Stimulated activated CD8-positive, alpha-beta memory T cell treated with anti-CD3 and anti-CD28 coated beads, Interleukin-7, amount 100 ng/mL, for 1 hour (primary cell): ENCODE data around the gene OTUD5.

Experiments used
- DNase-seq, 2 donors: peaks; one replicate each; pipeline ENCODE4 v3.0.0-alpha.2; 2020; ENCODE audit warnings: low read depth in 2 of 2

Gene OTUD5

DNA sequence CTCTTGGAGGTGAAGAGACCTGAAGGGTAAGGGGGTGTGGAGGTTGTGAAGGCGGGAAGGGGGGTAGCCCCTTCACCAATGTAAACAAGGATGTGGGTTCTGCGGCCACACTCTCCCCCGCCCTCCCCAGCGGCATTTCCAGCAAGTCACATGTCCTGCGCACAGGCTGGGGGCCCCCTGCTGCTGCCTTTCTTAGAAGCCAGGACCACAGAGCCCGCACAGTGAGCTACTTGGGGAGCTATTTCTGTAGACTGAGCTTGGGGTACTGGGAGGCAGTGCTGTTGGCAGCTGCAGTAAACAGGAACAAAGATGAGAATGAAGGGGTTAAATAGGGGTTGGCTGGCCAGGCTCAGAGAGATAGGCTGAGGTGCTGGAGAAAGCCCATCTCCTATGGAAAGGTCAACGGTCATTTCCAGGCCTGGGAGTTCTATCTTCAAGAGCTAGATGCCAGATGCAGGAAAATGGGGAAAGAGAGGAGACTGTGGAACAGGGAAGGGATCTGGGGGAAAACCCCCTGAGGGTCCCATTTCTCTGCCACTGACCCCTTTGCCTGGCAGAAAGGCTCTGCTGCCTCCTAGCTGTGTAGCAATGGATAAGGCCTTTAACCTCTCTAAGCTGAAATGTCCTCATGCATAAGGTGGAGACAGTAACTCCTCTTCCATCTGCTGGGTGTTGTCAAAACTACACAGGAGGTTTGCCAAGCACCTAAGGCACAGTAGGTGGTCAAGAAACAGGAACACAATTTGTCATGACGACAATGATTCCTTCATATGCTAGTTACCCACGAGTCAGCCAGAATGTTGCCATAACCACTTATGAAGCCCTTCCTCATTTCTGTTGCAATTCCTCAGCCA, 20.1 kb downstream of the OTUD5 start:
- DNase-seq, result peak; percentile 77 to 83

DNA sequence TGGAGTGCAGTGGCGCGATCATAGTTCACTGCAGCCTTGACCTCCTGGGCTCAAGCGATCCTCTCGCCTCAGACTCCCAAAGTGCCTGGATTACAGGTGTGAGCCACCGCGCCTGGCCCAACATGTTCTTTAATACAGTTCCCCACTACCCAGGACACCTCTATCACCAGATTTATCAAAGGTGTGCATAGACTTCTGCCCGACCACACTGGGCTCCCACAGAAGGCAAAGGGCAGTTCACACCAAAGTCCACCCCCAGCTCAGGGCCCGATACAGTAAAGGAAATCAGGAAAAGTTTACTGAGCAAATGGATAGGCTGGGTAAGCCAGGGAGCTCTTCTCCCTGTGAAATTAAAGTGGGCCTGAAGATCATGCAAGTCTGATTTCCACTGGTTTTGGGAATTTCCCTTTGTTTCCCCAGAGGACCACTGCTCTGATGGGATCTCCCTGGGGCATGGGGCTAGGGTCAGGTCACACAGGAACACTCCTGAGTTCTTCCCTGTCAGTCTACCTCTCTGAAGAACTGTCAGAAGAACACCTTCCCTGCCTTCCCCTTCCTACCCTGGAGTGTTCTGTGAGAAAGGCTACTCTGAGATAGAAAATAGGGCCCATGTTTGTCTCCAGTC, 20.9 kb downstream of the OTUD5 start:
- no peak for DNase-seq

DNA sequence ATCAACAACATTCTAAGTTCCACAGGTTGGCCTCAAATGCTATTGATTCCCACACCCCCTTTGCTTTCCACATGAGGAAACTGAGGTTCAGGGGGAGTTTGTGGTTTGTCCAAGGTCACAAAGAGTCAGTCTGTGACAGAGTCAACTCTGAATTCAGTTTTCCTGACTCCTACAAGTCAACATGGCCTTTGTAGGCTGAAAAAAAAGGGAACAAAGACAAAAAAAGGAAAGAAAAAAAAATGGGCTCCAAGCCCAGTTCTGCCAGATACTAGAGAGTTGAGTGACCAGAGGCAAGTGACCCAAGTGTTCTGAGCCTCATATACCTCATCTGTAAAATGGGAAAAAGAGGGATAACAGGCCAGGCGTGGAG, 22.1 kb downstream of the OTUD5 start:
- no peak for DNase-seq

DNA sequence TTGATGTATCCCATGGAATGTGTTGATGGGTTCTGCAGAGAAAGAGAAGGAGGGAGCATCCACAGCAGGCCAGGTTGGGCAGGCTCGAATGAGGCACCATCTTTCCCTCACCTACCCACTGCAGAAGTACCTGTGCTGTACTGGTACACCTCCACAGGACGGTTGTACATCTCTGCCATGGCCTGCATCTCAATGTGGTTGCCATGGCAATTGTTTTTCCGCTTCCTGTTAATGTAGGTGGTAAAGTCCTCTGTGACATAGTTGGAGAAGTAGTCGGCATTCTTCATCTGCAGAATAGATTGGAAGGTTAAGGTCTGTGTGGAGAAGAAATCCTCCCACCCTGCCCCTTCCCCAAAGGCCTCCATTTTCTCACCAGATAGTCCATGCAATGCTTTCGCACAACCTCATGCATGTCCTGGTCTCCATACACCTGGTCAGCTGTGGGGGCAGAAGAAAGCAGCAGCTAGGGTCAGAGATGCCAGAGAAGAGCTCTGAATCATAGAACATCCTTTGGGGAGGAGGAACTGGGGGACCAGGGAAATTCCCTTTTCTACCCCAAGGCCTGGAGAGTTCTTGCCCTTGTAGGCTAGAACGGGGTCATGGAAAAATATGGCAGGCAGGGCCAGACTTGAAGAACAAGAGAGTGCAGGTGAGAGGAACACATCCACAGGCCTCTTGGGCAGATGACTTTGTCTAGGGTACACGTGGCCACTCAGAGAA, 22.7 kb downstream of the OTUD5 start:
- DNase-seq, result no peak

DNA sequence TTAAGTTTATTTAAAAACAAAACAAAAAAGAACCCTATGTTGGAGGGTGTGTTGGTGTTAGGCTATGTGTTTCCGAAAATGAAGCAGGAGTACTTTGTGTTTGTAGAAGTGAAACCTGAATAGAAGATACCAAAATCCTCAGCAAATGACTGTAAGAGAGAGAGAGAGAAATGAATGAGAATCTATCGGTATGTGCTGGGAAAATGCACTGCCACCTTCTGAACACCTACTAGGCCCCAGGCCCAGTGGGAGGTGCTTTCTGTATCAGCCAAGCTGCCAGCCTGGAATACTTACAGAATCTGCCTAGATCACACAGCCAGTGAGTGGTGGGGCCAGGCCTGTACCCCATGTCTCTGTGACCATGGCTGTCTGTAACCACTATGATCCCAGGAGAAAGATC, 23.6 kb downstream of the OTUD5 start:
- DNase-seq, result no peak

DNA sequence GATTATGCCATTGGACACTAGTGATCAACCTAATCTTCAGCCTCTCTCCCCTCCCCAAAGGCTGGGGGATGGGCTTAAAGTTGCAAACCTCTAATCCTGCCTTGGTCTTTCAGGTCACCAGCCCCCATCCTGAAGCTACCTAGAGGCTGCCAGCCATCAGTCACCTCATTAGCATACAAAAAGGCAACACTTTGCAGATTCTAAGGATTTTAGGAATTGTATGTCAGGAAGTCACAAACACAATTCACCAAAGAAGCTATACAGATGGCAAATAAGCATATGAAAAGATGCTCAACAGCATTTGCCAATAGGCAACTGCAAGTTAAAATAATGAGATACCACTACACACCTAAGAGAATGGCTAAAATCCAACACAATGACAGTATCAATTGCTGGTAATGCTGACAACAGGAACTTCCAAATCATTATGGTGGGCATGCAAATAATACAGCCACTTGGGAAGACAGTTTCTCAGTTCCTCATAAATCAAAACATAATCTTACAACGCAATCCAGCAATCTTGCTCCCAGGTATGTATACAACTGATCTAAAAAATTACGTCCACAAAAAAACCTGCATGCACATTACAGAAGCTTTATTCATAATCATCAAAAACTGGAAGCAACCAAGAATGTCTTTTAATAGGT, 29.5 kb downstream of the OTUD5 start:
- no peak for DNase-seq

DNA sequence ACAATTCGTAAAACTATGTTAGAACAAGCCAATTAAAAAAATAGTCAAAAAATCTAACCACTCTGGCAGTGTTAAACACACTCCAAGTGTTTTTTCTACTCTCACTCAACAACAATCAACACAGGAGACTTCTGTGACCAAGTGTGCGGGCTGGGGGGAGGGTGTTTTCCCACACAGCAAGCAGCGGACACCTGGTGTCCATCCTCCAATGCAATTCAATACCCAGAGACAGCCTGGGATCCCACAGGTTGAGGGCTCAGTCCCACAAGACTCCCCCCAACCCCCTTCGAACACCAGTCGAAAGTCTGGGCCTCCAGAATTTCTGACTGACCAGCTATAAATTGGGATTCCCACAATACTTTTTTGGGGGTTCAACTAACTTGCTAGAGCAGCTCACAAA, 30.3 kb downstream of the OTUD5 start:
- DNase-seq, result no peak

DNA sequence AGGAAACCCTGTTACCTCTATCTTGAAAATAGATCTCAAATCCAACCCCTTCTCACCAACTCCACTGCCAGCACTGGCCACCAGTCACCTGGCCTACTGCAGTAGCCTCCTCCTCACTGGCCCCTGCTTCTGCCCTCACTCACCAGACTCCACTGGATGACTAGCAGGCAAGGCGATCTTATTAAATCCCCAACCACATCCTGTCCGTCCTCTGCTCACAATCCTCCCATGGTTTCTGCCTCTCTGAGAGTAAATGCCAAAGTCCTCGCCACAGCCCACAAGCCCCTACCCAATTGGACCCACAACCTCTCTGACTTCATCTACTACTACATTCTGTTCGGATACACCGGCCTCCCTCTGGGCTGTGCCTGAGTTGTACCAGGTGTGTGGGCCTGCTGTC, 33.1 kb downstream of the OTUD5 start:
- DNase-seq, result no peak

DNA sequence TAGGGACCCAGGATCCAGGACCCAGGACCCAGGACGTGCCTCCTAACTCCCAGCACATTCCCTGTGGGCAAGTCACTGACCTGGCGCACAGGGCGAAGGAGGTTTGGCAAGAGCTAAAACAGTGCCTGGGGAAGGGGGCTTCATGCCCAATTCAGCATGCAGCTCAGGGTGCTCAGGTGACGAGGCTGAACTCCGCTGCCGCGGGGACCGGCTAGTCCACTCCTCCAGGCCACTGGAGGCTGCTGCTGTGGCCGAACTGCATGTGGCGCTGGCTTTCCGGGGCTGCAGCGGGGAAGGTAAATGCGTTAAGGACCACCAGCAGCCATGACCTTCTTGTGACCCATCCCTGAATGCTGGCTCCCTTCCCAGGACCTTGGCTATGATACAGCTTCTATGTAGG, 33.6 kb downstream of the OTUD5 start:
- no peak for DNase-seq

DNA sequence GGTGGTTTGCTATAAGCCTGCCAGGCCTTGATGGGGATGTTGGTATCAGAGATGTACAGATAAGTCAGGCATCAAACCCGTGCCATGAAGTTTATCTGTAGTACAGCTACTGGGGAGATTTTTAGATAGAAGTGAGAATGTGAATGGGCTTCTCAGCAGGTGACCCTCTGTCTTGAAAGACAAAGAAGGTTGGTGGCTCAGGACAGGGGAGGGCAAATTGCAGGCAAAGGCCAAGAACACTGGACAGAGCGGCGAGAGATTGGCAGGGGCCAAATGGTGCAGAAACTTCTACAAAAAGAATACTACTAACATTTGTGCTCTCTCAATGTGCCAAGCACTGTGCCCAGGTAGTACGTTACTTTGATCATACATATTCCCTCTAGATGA, 36.7 kb downstream of the OTUD5 start:
- DNase-seq, result no peak

DNA sequence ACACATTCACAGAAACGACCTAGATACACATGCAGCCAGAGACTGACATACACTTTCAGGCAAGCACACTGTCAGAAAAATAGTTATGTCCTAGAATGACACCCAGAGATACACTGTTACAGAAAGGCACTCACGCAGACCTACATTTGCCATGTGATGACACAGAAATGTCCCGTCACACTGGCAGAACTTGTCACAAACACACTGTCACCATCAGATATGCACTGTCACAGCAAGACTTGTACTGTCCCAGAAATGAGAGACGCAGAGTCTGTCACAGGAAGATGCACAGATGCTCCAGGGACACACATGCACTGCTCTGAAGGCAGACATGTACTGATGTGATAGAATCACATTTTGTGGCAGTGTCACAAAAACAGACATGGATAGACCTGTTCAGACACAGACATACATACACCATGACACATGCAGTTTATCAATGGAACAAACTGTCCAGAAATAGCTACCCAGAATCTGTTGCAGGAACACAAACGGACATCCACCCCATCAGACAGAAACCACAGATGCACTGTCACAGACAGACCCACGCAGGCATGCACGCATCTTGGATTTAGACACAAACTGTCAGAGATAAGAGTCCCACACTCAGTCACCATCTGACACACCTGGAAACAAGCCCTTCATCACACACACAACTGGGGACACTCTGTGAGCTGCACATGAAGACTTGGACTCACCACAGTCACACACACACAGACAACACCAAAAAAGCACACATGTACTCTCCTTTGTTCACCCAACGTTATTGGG, 37.3 kb downstream of the OTUD5 start:
- no peak for DNase-seq

DNA sequence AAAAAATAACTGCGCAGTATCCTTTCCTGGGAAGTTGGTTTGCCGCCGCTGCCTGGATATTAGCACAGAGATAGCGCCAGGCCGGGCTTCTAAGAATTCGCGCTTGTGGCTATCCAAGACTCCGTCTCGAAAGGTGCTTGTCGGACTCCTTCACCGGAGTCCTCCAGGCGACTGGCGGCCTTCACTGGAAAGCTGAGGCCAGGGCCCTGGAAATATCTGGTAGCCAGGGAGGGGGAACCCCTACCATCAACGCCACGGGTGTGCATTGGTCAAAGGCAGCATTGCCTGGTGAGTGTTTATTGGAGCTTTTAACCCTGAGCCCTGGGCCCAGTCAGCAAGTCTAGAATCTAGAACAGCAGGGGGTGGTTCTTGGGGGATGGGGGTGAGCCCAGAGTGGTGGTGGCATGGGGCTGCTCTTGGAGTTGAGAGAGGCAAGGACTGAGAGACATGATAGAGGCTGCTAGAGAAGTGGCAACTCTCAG, 38.0 kb downstream of the OTUD5 start:
- no peak for DNase-seq

DNA sequence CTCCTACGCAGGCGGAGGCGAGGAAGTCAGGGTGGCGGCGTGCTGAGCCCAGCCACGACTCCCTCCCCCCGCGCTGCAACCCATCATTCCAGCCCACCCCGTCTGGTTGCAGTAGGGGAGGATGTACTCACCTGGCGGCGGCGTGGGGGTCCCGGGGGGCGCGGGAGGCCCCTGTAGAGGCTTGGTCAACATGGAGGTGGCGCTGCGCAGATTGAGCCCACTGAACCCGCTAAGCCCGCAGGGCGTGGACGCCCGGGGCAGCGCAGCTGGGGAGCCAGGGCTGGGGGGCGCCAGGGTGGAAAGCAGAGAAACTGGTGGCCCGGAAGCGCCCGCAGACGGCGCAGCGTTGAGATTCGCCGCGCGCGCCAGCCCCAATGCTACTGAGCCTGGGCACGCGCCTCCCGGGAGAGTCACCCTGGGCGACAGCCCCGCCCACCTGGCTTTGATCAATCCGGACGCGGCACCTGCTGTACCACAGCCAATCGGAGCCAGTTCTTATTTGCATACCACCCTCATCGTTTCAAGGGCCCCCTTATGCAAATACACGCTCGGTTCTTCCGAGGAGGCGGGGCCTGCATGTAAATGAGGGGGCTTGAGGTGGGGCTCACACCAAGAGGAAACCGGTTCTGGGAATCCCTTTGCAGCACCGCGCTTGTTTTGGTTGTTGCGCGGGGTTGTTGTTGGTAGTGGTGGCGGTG, 38.6 kb downstream of the OTUD5 start, which contains the start of gene PIM2:
TSS of gene PIM2 (minus strand) at position 382 of the 698 bp plus-strand sequence. CDS start at position 192, 190 bp downstream.
- peak; percentile 79 to 81 for DNase-seq

DNA sequence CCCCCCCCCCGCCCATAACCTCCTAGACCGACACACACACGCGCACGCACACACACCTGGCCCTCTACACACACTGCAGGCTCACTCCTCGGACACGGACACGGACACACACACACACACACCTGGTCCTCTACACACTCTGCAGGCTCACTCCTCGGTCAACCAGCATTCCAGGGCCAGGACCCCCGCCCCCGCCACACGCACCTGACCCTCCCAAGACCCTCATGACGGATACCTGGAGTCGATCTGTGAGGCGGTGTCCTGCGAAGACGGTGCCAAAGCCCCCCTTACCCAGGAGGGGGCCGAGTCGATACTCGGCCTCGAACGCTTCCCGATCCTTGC, 39.1 kb downstream of the OTUD5 start:
- no peak for DNase-seq

DNA sequence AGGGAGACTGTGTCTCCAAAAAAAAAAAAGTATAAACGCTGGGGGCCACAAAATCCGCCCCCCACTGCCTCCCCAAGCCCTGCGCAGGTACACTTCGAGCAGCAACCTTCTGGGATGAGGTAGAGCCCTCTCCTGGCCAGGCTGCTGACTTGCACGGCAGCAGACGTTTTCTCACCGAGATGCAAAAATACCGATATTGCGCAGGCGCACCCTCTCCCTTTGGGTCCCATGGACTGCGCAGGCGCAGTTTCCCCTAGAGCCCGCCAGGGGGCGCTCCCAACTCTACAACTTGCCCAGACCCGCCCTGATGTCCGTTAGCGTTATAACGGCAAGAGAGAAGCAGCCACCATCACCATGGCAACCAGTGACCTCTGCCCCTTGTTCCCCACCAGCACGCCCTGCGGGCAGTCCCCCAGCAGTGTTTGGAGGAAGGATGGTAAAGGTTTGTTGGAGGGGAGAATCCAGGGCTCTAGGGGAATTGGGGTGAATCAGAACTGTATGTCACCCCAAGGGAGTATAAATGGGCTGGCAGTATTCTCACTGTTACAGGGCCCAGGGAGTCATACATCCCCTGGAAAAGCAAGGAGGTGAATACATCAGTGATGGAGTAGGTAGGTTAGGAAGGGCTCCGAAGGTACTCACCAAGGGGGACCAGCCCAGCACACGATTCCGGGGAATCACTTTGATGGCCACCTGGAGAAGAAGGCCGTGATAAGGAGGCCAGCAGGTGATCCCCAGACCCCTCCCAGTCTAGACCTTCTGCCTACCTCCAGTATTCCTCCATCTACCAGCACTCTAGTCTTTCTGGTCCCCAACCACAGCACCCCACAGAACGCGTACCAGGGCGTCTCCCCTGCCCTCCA, 40.0 kb downstream of the OTUD5 start:
- peak; percentile 69 to 77 for DNase-seq

DNA sequence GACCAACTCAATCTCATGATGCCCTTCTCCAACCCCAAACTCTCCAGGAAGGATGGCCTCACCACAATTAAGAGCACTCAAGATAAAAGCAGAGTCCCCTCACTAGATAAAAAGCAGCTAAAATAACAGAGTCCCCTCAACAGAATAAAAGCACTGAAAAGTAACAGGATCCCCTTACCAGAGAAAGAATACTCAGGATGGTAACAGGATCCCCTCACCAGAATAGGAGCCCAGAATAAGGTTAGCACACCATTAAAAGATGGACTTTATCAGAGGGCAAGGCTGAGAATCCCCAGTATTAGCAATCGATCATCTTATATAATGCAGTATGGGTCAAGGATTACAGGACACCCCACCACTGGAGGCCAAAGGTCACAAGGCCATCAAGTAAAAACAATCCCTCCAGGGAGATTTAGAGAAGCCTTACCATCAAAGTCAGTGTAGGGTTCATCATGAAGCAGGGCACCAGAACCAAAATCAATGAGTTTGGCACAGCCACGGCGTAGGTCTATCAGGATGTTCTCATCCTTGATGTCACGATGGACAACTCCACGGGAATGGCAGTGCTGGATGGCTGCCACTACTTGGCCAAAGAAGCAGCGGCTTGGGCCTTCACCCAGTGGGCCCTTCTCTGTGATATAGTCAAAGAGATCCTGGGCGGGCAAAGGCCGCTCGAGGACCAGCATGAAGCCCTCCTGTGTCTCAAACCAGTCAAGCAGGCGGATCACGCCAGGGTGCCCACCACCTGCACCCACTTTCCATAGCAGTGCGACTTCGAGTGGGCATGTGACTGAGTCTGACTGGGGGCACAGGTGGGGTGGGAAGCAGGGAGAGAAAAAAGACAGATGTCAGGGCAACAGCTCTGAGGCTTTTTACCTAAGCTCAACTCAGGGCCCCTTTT, 42.6 kb downstream of the OTUD5 start:
- DNase-seq, result no peak

DNA sequence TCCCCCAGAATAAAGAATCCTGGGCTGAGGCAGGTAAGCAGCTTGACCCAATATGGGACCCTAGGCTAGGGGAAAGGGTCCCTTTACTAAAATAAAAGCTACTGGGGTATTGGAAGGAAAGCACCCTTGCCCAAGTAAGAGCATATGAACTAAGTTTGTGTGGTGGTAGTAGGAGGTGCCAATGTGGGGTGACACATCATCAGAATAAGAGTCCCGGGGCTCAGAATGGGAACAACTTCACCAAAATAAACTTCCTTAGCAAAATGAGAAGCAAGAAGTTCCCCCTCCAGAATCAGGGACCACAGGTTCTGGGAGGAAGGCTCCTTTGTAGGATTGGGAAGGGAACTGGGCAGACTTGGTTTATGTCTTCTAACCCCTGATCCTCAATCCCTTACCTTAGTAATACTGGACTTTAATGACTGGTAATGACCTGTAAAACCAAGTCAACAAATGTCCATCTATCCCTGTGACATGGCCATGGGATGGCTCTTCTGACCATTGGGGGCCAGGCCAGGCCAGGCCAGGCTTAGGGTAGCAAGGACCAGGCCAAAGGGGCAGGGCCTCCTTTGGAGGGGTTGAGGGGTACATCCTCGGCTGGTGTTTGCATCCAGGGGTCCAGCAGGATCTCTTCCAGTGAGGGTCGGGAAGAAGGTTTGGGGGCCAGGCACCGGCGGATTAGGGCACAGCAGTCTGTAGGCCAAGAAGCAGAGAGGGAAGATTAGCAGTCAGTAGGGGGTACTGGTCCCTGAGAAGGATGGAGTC, 43.6 kb downstream of the OTUD5 start:
- no peak for DNase-seq
